Endothelial cell of umbilical vein (primary cell): ENCODE measurements around the gene TUBGCP4. TPM values are rescaled to one million over a fixed set of nuclear protein-coding genes. Genes with fewer than 3 reads are reported as not detected.

Source experiments
- BruUV-seq: library from RNA; stranded (reverse); fragments of 400-500 nt; replicated peaks from 2 replicates; lab custom pipeline; 2021; lab: Mats Ljungman, UMichigan
- CTCF ChIA-PET: fragments of 300-600, 350-600 bp; sonication (Branson Sonifier 250); formaldehyde crosslinking; loops from one replicate; lab custom pipeline; 2021; ENCODE audit warnings: antibody characterized with exemption, inconsistent platforms; lab: Charles Lee
- POLR2A ChIA-PET: fragments of 300-600, 350-600 bp; sonication (Branson Sonifier 250); formaldehyde crosslinking; loops from one replicate; lab custom pipeline; 2021; ENCODE audit warnings: antibody characterized with exemption, inconsistent platforms; lab: Charles Lee
- DNase-seq: peaks from one replicate; pipeline ENCODE4 v3.0.0-alpha.2; 2011; ENCODE audit warnings: low read depth, low spot score
- FAIRE-seq: peaks from 2 replicates; lab custom pipeline; 2011; peaks lifted over from hg19 to GRCh38; lab: Jason Lieb, UNC
- H2AFZ ChIP-seq: 2 replicates; pipeline ENCODE4 v1.6.0; 2012; ENCODE audit warnings: low read depth, low read length, control low read depth, inconsistent platforms
- H3K27ac ChIP-seq: 2 replicates; pipeline ENCODE4 v1.5.1; 2011; ENCODE audit warnings: low read depth, mild to moderate bottlenecking, control low read depth, low read length, moderate library complexity; ENCODE audit not compliant: insufficient read depth
- H3K27me3 ChIP-seq, 2 experiments: 2 replicates each; pipeline versions ENCODE4 v1.6.0 to v1.6.1; 2011; ENCODE audit warnings: low read length in 2 of 2, mixed read lengths in 1 of 2; ENCODE audit not compliant: control insufficient read depth in 2 of 2, insufficient read depth in 2 of 2
- H3K36me3 ChIP-seq, 2 experiments: 2 replicates in 1 of 2; 3 replicates in 1 of 2; pipeline ENCODE4 v1.5.1; 2011; ENCODE audit warnings: low read length in 2 of 2, mild to moderate bottlenecking in 1 of 2, moderate library complexity in 1 of 2; ENCODE audit not compliant: control insufficient read depth in 2 of 2, insufficient read depth in 2 of 2; ENCODE audit errors: extremely low read depth in 1 of 2
- H3K4me1 ChIP-seq: 3 replicates; pipeline ENCODE4 v1.5.1; 2011; ENCODE audit warnings: mild to moderate bottlenecking, low read length; ENCODE audit not compliant: control insufficient read depth, insufficient read depth; ENCODE audit errors: extremely low read depth
- H3K4me2 ChIP-seq: 2 replicates; pipeline ENCODE4 v1.6.1; 2011; ENCODE audit warnings: low read length, control low read depth, mixed read lengths; ENCODE audit not compliant: insufficient read depth
- H3K4me3 ChIP-seq, 3 experiments: fragments of 200-600 bp in 1 of 3; sonication (generic), shearing (Covaris generic) in 1 of 3; replicated peaks in 1 of 3; 2 replicates each; pipeline ENCODE4 v1.5.1; 2011 to 2016; ENCODE audit warnings: control low read depth in 3 of 3, low read length in 3 of 3, mild to moderate bottlenecking in 2 of 3, inconsistent platforms in 1 of 3, low read depth in 1 of 3, moderate library complexity in 1 of 3; ENCODE audit not compliant: insufficient read depth in 1 of 3
- H3K79me2 ChIP-seq: 2 replicates; pipeline ENCODE4 v1.6.0; 2012; ENCODE audit warnings: low read length, inconsistent platforms; ENCODE audit not compliant: control insufficient read depth, insufficient read depth
- H3K9ac ChIP-seq: replicated peaks from 2 replicates; pipeline ENCODE3; 2011; ENCODE audit warnings: low read length, control low read depth; ENCODE audit not compliant: insufficient read depth; ENCODE audit errors: extremely low read depth
- H3K9me1 ChIP-seq: replicated peaks from 3 replicates; pipeline ENCODE4 v1.6.0; 2011; ENCODE audit warnings: mild to moderate bottlenecking, low read length; ENCODE audit not compliant: control insufficient read depth, insufficient read depth; ENCODE audit errors: extremely low read depth
- H3K9me3 ChIP-seq: replicated peaks from 2 replicates; pipeline ENCODE4 v1.5.1; 2012; ENCODE audit warnings: low read length, inconsistent platforms; ENCODE audit not compliant: control insufficient read depth, insufficient read depth
- H4K20me1 ChIP-seq: replicated peaks from 2 replicates; pipeline ENCODE3; 2011; ENCODE audit warnings: mild to moderate bottlenecking, low read length; ENCODE audit not compliant: control insufficient read depth, insufficient read depth; ENCODE audit errors: extremely low read depth
- EZH2 ChIP-seq: IDR thresholded peaks from 2 replicates; pipeline ENCODE4 v1.6.1; 2012; ENCODE audit warnings: borderline replicate concordance, low read depth, mild to moderate bottlenecking, moderate library complexity, low read length, inconsistent platforms; ENCODE audit not compliant: severe bottlenecking
- FOS ChIP-seq: IDR thresholded peaks from 2 replicates; pipeline ENCODE4 v1.6.1; 2011; ENCODE audit warnings: mild to moderate bottlenecking, low read length, moderate library complexity, borderline replicate concordance; ENCODE audit not compliant: insufficient read depth
- GATA2 ChIP-seq: IDR thresholded peaks from 2 replicates; pipeline ENCODE4 v1.7.0; 2011; ENCODE audit warnings: low read depth, mild to moderate bottlenecking, moderate library complexity, mixed read lengths, low read length; ENCODE audit not compliant: insufficient read length, insufficient read depth
- JUN ChIP-seq: IDR thresholded peaks from 2 replicates; pipeline ENCODE4 v1.6.1; 2011; ENCODE audit warnings: borderline replicate concordance, low read depth; ENCODE audit not compliant: insufficient read length, insufficient read depth
- MYC ChIP-seq: IDR thresholded peaks from one replicate; pipeline ENCODE4 v1.6.1; 2011; ENCODE audit warnings: mild to moderate bottlenecking, low read depth, low read length
- POLR2A ChIP-seq: IDR thresholded peaks from 2 replicates; pipeline ENCODE4 v1.6.1; 2012; ENCODE audit warnings: low read depth, mild to moderate bottlenecking, control low read depth, low read length
- POLR2AphosphoS5 ChIP-seq: IDR thresholded peaks from 2 replicates; pipeline ENCODE4 v1.6.1; 2012; ENCODE audit warnings: low read depth, mild to moderate bottlenecking, control low read depth, low read length, moderate library complexity; ENCODE audit not compliant: insufficient read depth
- dilution Hi-C: fragments of 300-500 bp; cut with MboI; formaldehyde crosslinking; loops from one replicate; pipeline ENCODE4 v1.15.0; 2019; ENCODE audit warnings: low sequenced_read_pairs; ENCODE audit not compliant: extremely low pct_ligation_motif_present
- intact Hi-C: fragments of 100-400 bp; cut with micrococcal nuclease; formaldehyde crosslinking; loops from one replicate; pipeline ENCODE4 v1.10.0; 2022
- polyA plus RNA-seq, 4 experiments: library from polyadenylated mRNA; depleted of rRNA in 3 of 4; stranded (reverse) in 3 of 4; unstranded in 1 of 4; fragments of >200 nt; gene quantifications; 2 replicates each; pipeline versions ENCODE4 v1.2.1 to v1.2.3, GENCODE V29; 2011 to 2012; ENCODE audit warnings: missing spikeins in 1 of 4
- total RNA-seq: library from RNA; stranded (reverse); gene quantifications from 2 replicates; pipeline ENCODE4 v1.2.3, GENCODE V29; 2021
- TF ChIP-seq, protein P1 (sequence below): IDR thresholded peaks from 2 replicates; pipeline ENCODE4 v1.6.1; 2011; ENCODE audit not compliant: insufficient read depth, insufficient read length
- TF ChIP-seq, protein P2 (sequence below), 2 donors: IDR thresholded peaks; 1 replicate in 1 of 2; 2 replicates in 1 of 2; pipeline ENCODE4 v1.5.1; 2011; ENCODE audit warnings: low read length in 2 of 2, mild to moderate bottlenecking in 2 of 2, moderate library complexity in 2 of 2, control low read depth in 1 of 2, inconsistent platforms in 1 of 2, low read depth in 1 of 2; ENCODE audit not compliant: insufficient read depth in 1 of 2; ENCODE audit errors: extremely low read depth in 1 of 2

The TUBGCP4 gene
- total and polyA plus RNA-seq, 2 donors (not counting 3 experiments of a cell fraction or from before 2014, with no cell fraction given) = 6.5 to 19.4 TPM

DNA sequence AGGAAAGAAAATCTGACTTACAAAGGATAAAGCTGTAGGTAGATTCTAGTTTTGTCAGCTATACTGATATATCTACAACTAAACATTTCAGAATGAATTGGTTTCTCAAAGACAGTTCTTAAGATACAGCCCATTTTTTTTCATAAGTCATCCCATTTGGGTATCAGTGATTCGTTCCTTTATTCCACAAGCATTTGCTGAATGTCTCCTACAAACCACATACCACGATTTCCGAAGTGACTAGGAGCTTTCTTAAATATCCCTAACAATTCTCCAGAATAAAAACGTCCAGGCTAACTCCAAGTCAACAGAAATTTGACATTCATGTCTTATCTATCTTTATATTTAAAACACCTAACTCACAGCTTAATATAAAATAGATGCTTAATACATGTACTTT is 62.3 kb downstream of the TUBGCP4 start:
- H3K9me3 ChIP-seq = no peaks in the 10 kb centered on the region
- H3K4me2 ChIP-seq = no peak overlapping the region
- H3K79me2 ChIP-seq = no peaks in the 10 kb centered on the region
- intact Hi-C loops (no loop called here), dilution Hi-C loops (no loop called here)
- H3K9ac ChIP-seq = no peak overlapping the region
- no peak for FAIRE-seq
- no peaks in the 10 kb centered on the region for H4K20me1 ChIP-seq
- ChIA-PET CTCF (no interaction called here), POLR2A (no interaction called here)
- H3K36me3 ChIP-seq = peaks cover 13 to 16% of the 10 kb centered on the region in 2 experiments
- no peaks in the 10 kb centered on the region for H3K4me1 ChIP-seq
- BruUV-seq = no TSS peak
- H3K27me3 ChIP-seq = no peaks in the 10 kb centered on the region
- no peak overlapping the region for H2AFZ ChIP-seq
- TF ChIP-seq POLR2A = no peak
- no peak for TF ChIP-seq MYC
- TF ChIP-seq, protein P1, sequence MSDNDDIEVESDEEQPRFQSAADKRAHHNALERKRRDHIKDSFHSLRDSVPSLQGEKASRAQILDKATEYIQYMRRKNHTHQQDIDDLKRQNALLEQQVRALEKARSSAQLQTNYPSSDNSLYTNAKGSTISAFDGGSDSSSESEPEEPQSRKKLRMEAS = no peak
- no peak for TF ChIP-seq EZH2
- TF ChIP-seq FOS = no peak
- TF ChIP-seq POLR2AphosphoS5 = no peak
- no peak for TF ChIP-seq JUN
- no peak for TF ChIP-seq GATA2
- TF ChIP-seq, protein P2, sequence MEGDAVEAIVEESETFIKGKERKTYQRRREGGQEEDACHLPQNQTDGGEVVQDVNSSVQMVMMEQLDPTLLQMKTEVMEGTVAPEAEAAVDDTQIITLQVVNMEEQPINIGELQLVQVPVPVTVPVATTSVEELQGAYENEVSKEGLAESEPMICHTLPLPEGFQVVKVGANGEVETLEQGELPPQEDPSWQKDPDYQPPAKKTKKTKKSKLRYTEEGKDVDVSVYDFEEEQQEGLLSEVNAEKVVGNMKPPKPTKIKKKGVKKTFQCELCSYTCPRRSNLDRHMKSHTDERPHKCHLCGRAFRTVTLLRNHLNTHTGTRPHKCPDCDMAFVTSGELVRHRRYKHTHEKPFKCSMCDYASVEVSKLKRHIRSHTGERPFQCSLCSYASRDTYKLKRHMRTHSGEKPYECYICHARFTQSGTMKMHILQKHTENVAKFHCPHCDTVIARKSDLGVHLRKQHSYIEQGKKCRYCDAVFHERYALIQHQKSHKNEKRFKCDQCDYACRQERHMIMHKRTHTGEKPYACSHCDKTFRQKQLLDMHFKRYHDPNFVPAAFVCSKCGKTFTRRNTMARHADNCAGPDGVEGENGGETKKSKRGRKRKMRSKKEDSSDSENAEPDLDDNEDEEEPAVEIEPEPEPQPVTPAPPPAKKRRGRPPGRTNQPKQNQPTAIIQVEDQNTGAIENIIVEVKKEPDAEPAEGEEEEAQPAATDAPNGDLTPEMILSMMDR (IDR thresholded peaks at IDR 0.05; ENCODE audit: extremely low read depth in 1 of 2, insufficient read depth in 1 of 2, low read depth in 1 of 2, low read length in 2 of 2) = no peak
- DNase-seq = no peak
- H3K9me1 ChIP-seq = no peaks in the 10 kb centered on the region
- no peak overlapping the region for H3K27ac ChIP-seq
- H3K4me3 ChIP-seq = no peak overlapping the region
